HG02571 (cell line): ENCODE measurements around the gene PCDHA9.

ENCODE experiments used
- ATAC-seq: cut with Tn5 transposase; IDR thresholded peaks from one replicate; pipeline ENCODE4 v1.9.1; 2021; ENCODE audit warnings: mild to moderate bottlenecking, moderate library complexity; ENCODE audit not compliant: unreplicated experiment

The PCDHA9 gene

GRCh38 chr5:140877262-140877581 lies 29.0 kb downstream of the PCDHA9 start:
- no peak for ATAC-seq

GRCh38 chr5:140881889-140882590 lies 33.9 kb downstream of the PCDHA9 start, which contains the start of gene PCDHA13:
Gene PCDHA13, plus strand, starts transcription at chr5:140882124. Its CDS starts 145 bp downstream, at chr5:140882269.
- ATAC-seq: no peak

GRCh38 chr5:140882591-140882899 lies 34.4 kb downstream of the PCDHA9 start:
- ATAC-seq: no peak

- no peak for ATAC-seq
Measured at GRCh38 chr5:140883373-140883772, 35.2 kb downstream of the PCDHA9 start.

GRCh38 chr5:140883927-140884697 lies 35.9 kb downstream of the PCDHA9 start:
- ATAC-seq: no peak
